ENCODE results near the gene CSTF3. TPM values are rescaled to one million over a fixed set of nuclear protein-coding genes. Genes with fewer than 3 reads are reported as not detected.

Gene CSTF3
- total and polyA plus RNA-seq, 10 of the 15 experiments (the other 5 are each of a cell fraction or from before 2014, with no cell fraction given) = 25.4 to 63.5 (median 49.5) TPM

GRCh38 chr11:33063326-33063881, 97.9 kb downstream of the CSTF3 start (continued):
- peak; percentile 43 for TF ChIP-seq BCL3 (IDR thresholded peaks at IDR 0.05; ENCODE audit: borderline replicate concordance, insufficient read depth, low read depth, low read length, poor library complexity, severe bottlenecking)
- peak; percentile 94 for TF ChIP-seq JUNB (IDR thresholded peaks at IDR 0.05)
- peak; percentile 49 for TF ChIP-seq NBN (IDR thresholded peaks at IDR 0.05)
- peak; percentile 92 for TF ChIP-seq EED (IDR thresholded peaks at IDR 0.05; ENCODE audit: low read depth)
- TF ChIP-seq NFIC (IDR thresholded peaks at IDR 0.05; ENCODE audit: low read depth, low read length) = peak; percentile 96
- peak; percentile 85 for TF ChIP-seq IRF4 (IDR thresholded peaks at IDR 0.05; ENCODE audit: low read depth, low read length)
- TF ChIP-seq STAT3 (IDR thresholded peaks at IDR 0.05; ENCODE audit: low read depth, low read length) = 0 out of 2 replicates have a peak, but pooled peaks have one; percentile 82
- peak; percentile 67 for TF ChIP-seq ATF7 (IDR thresholded peaks at IDR 0.05; ENCODE audit: low read depth)
- TF ChIP-seq CBX5 (IDR thresholded peaks at IDR 0.05; ENCODE audit: low read depth) = peak; percentile 85; the same call in 1 of the 2 replicates
- TF ChIP-seq KAT2A (conservative IDR thresholded peaks at IDR 0.05; ENCODE audit: control insufficient read depth, low read depth, low read length) = no peak
- no peak for TF ChIP-seq IRF3 (IDR thresholded peaks at IDR 0.05)
- no peak for TF ChIP-seq SUPT20H (IDR thresholded peaks at IDR 0.05; ENCODE audit: borderline replicate concordance, control insufficient read depth, low read depth, low read length)
- TF ChIP-seq RELA (IDR thresholded peaks at IDR 0.05; ENCODE audit: borderline replicate concordance, partially characterized antibody) = no peak
- TF ChIP-seq FOXM1 (IDR thresholded peaks at IDR 0.05; ENCODE audit: low read depth, low read length) = peak; percentile 87
- TF ChIP-seq MYC (IDR thresholded peaks at IDR 0.05; ENCODE audit: insufficient read depth, insufficient read length, insufficient replicate concordance, low read length, severe bottlenecking) = no peak
- TF ChIP-seq NKRF (conservative IDR thresholded peaks at IDR 0.05) = no peak
- TF ChIP-seq GABPA (IDR thresholded peaks at IDR 0.05; ENCODE audit: low read depth) = peak; percentile 47; the same call in 1 of the 2 replicates
- no peak for TF ChIP-seq RCOR1 (conservative IDR thresholded peaks at IDR 0.05; ENCODE audit: low read depth, low read length)
- peak; percentile 92 for TF ChIP-seq ATF2 (IDR thresholded peaks at IDR 0.05; ENCODE audit: low read length)
- TF ChIP-seq E4F1 (IDR thresholded peaks at IDR 0.05; ENCODE audit: borderline replicate concordance, partially characterized antibody) = no peak
- TF ChIP-seq MTA3 (IDR thresholded peaks at IDR 0.05; ENCODE audit: borderline replicate concordance, low read length) = peak; percentile 68
- peak; percentile 50; the same call in 1 of the 2 replicates for TF ChIP-seq ZNF384 (IDR thresholded peaks at IDR 0.05; ENCODE audit: borderline replicate concordance, low read depth, low read length)
- TF ChIP-seq CREM (IDR thresholded peaks at IDR 0.05; ENCODE audit: low read depth) = peak; percentile 69

All from GM12878 (cell line).